ENCODE data around the gene PBX1.
"Not testable (repeated sequence)": the region's sequence is repeated elsewhere in the genome, so short reads cannot be mapped to it uniquely, and the experiment has no call there.

GRCh38 chr1:164652969-164653368 is 94.0 kb downstream of the PBX1 start:
- TF ChIP-seq CTCF (IDR thresholded peaks at IDR 0.05; ENCODE audit: poor library complexity); EZH2 (IDR thresholded peaks at IDR 0.05; ENCODE audit: borderline replicate concordance); EZH2phosphoT487 (IDR thresholded peaks at IDR 0.05; ENCODE audit: low read depth, severe bottlenecking, unreplicated experiment): not testable (repeated sequence)
